VCaP (cell line): ENCODE measurements around the gene PHF2.

Experiments
- H3K27ac ChIP-seq: fragments of 450-650 bp; 2 replicates; pipeline ENCODE4 v1.5.1; 2017
- CTCF ChIP-seq: fragments of 450-650 bp; conservative IDR thresholded peaks from 2 replicates; pipeline ENCODE4 v1.5.1; 2017; ENCODE audit warnings: mild to moderate bottlenecking, moderate library complexity

PHF2 gene

GRCh38 chr9:93576258-93577077 lies at the start of gene PHF2:
TSS of gene PHF2 (plus strand) at chr9:93576584. CDS start at chr9:93576774, 190 bp downstream.
- peak within 1 kb of the TSS; percentile 91 for H3K27ac ChIP-seq
- TF ChIP-seq CTCF = no peak

GRCh38 chr9:93531374-93531773 lies 45.0 kb upstream of the PHF2 start:
- TF ChIP-seq CTCF = peak; percentile 48; the same call in 1 of the 2 replicates
- H3K27ac ChIP-seq = peak overlapping the region; percentile 87

- peak overlapping the region; percentile 87 for H3K27ac ChIP-seq
- TF ChIP-seq CTCF = no peak
These were observed 44.2 kb upstream of the PHF2 start for GRCh38 chr9:93532141-93532540.

- TF ChIP-seq CTCF = peak; percentile 34
- H3K27ac ChIP-seq = peak overlapping the region; percentile 87
These were observed 42.5 kb upstream of the PHF2 start for GRCh38 chr9:93533863-93534262.

- TF ChIP-seq CTCF = no peak
- no peak overlapping the region for H3K27ac ChIP-seq
These were observed 40.2 kb upstream of the PHF2 start for GRCh38 chr9:93536167-93536566.

GRCh38 chr9:93536874-93537273 lies 39.5 kb upstream of the PHF2 start:
- no peak overlapping the region for H3K27ac ChIP-seq

GRCh38 chr9:93540305-93540704 lies 36.1 kb upstream of the PHF2 start:
- H3K27ac ChIP-seq = no peak overlapping the region
- TF ChIP-seq CTCF = no peak

More at GRCh38 chr9:93536874-93537273, 39.5 kb upstream of the PHF2 start:
- no peak for TF ChIP-seq CTCF
